Retina (tissue), 1 donor: ENCODE measurements around the gene CSF2.

Experiments used
- DNase-seq: peaks from one replicate; pipeline ENCODE4 v3.0.0-alpha.2; 2016

CSF2 gene

DNA sequence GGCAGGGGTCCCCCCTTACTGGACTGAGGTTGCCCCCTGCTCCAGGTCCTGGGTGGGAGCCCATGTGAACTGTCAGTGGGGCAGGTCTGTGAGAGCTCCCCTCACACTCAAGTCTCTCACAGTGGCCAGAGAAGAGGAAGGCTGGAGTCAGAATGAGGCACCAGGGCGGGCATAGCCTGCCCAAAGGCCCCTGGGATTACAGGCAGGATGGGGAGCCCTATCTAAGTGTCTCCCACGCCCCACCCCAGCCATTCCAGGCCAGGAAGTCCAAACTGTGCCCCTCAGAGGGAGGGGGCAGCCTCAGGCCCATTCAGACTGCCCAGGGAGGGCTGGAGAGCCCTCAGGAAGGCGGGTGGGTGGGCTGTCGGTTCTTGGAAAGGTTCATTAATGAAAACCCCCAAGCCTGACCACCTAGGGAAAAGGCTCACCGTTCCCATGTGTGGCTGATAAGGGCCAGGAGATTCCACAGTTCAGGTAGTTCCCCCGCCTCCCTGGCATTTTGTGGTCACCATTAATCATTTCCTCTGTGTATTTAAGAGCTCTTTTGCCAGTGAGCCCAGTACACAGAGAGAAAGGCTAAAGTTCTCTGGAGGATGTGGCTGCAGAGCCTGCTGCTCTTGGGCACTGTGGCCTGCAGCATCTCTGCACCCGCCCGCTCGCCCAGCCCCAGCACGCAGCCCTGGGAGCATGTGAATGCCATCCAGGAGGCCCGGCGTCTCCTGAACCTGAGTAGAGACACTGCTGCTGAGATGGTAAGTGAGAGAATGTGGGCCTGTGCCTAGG is at the start of gene CSF2:
Gene CSF2, plus strand, starts transcription at position 559 of the 783 bp plus-strand sequence. Its CDS starts 35 bp downstream, at position 594.
- no peak for DNase-seq

DNA sequence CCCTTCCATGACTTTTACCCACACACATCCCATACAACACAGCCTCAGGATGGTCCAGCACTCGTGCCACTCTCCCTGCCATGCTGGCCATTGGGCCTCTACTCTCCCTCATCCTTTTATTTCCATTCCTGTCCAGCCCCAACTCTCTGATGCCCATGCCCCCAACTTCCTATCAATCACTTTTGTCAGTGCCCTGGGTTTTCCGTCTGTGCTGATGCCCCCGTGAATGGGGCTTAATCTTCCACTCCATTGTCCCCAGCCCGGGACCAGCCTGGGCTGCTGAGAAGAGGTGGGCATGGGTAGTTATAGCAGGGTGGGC is 49.5 kb upstream of the CSF2 start:
- no peak for DNase-seq

DNA sequence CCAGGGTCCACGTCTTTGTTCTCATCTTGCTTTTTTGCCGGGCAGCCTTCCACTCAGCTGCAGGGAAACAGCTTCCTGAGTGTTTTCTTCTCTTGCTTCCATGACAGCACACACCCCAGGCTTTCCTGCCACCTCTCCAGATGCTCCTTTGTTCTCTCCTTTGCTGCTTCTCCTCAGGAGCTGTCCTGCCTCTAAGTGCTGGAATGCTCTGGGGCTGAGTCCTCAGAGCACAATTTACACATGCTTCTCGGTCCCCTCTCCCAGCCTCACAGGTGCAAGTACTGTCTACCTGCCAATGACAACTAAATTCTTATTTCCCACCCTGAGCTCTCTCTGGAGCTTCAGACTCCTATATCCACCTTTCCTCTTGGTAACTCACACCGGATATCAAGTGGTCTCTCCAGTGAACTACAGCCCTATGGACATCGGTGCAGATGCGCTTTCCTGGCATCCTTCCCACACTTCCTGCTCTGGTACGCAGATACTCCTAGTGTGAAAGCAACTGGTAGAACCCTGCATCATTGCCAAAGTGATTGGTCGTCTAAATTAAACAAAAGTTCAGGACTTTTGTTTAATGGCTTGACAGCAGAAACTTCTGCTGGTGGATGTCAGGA is 48.7 kb upstream of the CSF2 start:
- DNase-seq, result no peak

DNA sequence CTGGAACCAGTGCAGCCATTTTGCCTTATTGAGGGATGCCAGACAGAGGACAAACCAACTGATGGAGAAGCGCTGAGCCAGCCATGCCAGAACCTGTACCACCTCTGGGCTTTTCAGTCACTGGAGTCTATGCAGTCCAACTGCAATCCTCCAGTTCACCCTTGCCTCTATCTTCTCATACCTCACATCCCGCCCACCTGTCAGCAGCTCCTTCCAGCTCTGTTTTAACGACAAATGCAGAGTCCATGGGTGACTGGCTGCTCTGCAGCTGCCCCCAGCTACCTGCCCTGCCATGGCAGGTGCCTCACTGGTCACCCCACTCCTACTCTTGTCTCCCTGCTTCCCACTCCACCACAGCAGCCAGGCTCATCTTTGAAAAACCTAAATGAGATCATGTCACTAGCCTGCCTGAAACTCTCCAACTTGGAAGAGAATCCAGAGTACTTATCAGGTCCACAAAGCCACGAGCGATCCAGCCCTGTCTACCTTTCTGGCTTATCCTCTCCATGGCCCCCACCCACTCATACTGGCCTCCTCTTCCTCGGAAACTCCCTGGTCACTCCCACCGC is 48.1 kb upstream of the CSF2 start:
- no peak for DNase-seq

DNA sequence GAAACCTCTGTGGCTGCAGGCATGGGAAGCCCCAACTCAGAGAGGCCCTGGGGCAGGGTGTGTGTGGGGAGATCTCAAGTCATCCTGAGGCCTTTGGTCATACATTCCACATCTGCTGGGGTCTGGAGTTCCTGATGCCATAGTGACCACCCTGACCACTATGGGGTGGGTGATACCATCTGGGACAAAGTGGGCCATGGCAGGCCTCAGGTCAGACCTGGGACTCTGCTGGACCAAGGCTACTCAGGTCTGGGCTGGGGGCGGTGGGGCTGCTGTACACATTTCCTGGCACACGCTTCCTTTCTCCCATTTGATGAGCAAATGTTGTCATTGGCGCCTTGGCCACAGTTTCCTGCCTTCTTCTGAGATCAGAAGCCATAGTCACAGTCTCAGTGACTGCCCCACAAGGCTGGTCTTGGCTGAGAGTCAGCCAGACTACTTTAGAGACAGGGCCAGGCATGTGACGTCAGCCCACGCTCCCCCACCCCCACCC is 47.0 kb upstream of the CSF2 start:
- DNase-seq, result no peak

DNA sequence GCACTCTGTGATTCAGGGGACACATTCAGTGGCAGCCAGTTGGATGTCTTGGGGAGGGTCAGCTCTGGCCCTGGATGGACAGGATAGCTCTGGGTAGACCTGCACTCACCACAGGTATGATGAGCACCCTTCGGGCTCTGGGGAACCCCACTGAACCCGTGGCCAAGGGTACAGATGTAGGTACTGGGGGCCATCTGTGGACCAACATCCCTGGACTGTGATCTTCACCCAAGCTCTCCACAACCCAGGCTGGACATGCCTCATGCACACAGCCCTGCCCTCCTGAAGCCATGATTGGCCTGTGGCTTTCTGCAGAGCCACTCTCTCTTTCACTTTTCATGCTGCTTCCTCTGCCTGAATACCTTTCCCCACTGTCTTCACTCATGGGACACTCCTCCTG is 46.6 kb upstream of the CSF2 start:
- DNase-seq, result no peak

DNA sequence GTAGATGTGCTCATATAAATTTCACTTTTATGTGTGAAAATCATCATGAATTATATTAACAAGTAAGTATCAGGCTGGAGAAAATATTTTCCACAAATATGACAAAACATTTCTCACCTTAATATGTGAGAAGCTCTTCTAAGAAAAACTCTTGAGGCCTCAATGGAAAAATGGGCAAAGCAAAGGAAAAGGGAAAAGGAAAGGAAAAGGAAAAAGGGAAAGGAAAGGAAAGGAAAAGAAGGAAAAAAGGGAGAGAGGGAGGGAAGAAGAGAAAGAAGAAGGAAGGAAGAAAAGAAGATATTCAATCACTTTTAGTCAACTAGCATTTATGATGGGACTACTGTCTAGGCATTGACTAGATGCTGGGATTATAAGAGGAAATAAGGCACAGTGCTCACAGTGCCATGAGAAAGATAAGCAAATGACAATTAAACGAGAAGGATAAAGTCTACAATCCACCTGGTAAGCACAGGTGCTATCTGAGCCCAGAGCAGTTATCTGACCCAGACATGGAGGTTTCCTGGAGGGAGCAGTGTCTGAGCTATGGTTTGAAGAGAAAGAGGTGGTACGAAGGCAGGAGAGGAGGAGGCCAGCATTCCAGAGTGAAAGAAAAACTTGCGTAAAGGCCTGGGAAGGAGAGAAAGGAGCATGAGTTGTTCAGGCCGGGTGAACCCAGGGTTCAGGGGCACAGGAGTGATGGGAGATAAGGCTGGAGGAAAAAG is 43.8 kb upstream of the CSF2 start:
- DNase-seq, result no peak

DNA sequence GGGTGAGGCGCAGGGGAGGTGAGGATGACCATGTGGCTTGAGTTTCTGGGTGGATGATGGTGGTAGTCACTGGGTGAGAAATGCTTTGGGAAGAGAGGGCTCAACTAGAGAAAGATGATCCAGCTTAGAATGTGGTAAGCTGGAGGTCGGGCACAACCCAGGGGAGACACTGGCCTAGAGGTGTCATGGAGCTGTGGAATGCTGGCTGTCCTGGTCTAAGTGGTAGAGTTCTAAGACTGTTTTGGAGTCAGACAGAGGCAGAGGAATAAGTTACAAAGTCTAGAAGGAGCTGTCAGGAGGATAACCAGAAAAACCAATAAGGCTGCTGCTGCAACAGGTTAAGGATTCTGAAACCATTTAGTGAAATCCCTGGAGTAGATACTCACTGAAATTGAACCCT is 43.0 kb upstream of the CSF2 start:
- no peak for DNase-seq

DNA sequence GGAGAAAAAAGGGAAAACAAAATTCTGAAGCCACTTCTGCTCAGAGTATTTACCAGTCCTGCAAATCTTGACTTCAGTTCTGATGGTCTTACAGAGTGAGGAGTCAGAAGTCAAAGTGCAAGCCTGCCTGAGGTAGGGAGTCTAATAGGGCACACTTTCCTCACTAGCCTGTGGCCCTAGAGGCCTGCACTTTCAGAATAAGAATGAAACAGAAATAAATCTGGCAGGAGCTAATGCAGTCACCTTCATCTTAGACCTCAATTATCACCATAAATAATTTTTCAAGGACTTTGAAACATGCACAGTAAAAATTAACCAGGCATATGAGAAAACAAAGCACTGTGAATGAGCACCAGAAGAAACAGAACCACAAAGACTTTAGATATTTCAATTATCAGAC is 41.4 kb upstream of the CSF2 start:
- DNase-seq, result no peak

DNA sequence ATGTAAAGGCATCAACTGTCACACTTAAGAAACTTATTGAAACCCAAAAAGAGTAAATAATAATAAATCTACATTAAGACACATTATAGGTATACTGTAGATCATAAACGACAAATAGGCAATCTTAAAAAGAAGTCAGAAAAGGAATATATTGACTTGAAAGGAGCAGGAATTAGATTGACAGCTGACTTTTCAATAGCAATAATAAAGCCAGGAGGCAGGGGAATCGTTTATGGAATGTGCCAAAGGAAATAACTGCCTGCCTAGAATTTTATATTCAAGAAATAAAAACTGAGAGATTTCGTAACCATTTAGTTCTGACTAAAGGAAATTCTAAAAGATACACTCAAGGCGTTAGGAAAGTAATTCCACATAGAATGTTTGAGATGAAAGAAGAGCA is 40.5 kb upstream of the CSF2 start:
- no peak for DNase-seq

DNA sequence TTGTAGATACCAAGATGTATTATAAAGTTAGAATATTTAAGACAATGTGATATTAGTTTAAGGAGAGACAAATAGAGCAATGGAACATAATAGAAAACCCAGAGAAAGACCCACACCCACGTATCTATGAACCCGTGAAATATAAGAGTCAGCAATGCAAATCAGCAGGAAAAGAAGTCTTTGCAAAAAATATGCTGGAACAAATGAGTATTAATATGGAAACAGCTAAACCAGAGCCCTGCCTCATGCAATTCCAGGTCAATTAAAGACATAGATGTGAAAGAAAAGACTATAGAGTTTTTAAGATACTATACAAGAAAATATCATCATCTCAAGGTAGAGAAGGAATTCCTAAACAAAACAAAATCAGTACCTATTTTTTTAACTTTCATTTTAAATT is 36.2 kb upstream of the CSF2 start:
- DNase-seq, result no peak

DNA sequence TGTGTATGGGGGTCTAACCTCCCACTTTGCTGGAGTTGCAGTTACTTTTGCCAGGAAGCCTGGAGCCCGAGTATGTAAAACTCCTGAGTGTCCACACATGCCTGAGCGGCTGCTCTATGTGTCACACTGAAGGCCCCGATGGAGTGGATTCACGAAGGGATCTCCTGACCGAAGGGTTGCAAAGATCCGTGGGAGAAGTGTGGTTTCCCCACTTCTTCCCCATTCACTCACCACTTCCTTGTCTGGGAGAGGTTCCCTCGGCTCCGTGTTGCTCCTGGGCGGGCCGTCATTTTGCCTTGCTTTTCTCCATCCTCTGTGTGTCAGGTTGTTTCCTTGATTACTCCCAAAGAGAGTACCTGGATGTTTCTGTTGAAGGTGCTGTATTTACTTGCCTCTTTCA is 29.4 kb upstream of the CSF2 start:
- no peak for DNase-seq

DNA sequence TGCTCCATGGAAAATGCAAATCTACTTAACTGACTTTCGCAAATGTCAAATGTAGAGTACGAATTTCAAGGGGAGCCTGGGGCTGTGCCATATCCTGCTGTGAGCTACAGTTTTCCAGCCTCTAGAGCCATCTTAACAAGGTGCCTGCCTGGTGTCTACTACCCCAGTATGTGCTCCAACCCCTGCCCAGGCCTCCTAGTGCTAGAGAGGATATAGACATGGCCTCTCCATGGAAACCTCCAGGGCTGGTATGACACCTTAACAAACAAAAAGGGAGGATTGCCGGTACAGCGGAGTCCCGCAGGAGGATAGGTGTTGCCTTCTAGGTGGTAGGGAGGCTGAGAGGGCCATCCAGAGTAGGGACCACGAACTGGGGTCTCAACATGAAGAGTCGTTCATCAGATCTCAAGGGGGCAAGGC is 26.7 kb upstream of the CSF2 start:
- no peak for DNase-seq

DNA sequence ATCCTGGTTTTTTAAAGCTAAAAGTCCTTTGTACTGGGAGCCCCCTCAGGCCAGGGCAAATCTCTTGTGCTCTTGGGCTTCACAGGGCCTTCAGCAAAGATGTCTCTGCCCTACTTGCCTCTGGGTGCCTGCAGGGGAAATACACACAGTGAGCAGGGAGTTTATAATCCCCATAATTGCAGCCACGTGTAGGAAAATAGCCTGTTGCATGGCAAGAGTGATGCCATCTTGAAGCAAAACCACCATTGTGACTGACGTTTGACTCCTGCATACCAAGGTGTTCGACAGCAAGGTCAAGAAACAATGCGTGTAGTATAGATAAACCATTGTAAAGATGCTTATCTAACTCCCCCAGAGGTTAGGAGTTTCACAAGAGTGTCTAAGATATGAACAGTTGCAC is 24.5 kb upstream of the CSF2 start:
- DNase-seq, result no peak

DNA sequence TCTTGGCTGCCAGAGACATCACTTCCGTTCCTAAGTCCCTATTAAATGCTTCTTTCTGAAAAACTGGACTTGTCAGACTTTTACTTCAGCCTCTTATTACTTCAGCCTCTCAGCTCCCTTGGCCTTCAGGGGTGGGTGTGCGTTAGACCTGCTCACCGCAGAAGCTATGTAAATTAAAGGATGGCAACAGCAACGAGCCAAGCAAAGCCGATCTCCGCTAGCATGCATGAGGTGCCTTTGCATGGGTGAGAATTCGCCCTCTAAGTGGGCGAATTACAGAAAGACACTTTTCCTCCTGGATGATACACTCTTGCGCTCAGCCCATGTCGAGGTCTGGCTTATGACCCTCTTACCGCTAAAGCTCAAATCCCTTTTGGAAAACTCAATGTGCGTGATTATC is 24.0 kb upstream of the CSF2 start:
- DNase-seq, result no peak

DNA sequence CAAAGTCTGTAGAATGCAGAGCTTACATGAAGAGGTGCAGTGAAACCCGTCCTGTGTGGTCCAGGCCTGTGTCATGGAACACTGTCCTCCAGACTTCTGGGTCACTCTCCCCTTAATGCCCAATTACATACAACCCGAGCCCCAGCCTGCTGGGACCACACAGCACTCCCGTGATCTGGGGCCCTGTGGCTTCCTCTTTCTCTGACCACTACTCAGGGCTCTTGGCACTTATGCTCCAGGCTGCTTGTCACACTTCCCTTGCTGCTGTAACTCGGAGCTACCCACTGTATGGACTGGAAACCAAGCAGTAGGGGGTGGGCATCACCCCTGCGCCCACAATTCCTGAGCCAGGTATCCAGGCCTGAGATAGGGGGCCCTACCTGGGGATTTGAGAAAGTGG is 23.5 kb upstream of the CSF2 start:
- DNase-seq, result no peak

DNA sequence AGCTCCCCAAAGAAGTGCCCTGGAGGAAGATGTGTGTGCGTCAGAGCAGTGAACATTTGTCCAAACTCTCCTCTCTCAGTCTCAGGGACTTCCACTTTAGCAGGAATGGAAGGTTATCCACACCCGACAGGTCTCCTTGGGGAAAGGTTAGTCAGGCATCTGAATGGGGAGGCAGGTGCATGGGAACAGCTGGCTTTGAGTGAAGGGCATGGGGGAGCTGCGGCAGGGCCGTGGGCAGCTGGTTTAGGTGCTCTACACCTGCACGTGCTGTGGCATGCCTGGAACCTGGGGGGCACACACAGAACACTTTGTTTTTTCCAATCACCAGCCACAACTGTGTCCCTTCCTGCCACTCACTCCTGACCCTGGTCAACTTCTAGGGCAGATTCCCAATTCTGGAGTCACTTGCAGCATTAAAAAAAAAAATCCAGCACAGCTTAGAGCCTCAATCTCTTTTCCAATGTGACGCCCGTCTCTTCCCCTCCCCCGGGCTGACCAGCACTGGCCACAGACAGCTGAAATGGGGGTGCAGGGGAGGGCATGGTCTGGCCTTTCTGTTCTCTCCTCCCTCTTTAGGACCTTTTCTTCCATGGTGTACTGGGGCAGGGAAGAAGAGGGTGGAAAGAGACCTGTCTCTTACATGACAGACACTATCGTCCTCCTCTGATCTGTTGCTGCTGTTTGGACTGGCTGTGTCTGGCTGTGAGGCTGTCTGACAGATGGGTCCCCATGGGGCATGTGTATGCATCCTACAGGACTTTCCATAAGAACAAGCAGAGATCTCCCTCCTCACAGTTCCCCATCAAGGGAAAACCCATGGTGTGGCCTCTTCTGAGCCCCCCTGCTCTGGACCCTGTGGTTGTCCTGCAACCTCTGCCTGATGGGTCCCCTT is 22.7 kb upstream of the CSF2 start:
- DNase-seq, result no peak

DNA sequence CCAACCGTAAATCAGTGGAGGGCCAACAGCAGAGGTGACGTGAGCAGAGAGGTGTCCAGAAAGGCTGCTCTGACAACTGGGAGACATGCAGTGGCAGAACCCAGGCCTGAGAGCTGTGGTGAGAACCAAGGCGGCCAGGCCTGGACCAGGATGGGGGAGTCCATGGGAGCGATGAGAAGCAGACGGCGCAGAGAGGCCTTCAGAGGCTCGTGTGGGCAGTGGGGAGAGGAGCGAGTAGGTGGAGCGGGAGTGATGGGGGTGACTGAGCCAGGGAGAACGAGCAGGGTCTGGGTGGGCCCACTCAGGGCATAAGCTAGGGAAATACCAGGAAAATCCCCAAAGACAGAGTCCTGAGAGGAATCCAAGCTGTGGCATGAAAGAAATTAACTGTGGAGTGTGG is 21.1 kb upstream of the CSF2 start:
- no peak for DNase-seq

DNA sequence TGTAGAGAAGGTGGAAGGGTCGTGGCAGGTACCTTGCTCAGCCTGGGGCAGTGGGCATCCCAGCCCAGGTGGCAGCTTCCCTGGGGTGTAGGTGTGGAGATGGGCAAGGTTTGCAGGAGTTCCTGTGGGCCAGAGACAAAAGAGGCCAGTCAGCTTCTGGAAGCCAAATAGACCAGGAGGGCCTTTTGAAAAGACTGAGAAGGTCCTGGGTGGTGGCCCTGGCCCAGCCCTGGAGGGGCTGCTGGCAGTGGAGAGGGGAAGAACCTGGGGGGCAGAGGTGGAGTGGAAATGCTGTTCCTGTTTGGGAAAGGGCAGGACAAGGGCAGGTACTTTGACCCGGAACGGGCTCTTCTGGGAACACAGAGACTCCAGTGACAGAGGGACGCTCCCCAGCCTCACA is 20.1 kb upstream of the CSF2 start:
- no peak for DNase-seq

DNA sequence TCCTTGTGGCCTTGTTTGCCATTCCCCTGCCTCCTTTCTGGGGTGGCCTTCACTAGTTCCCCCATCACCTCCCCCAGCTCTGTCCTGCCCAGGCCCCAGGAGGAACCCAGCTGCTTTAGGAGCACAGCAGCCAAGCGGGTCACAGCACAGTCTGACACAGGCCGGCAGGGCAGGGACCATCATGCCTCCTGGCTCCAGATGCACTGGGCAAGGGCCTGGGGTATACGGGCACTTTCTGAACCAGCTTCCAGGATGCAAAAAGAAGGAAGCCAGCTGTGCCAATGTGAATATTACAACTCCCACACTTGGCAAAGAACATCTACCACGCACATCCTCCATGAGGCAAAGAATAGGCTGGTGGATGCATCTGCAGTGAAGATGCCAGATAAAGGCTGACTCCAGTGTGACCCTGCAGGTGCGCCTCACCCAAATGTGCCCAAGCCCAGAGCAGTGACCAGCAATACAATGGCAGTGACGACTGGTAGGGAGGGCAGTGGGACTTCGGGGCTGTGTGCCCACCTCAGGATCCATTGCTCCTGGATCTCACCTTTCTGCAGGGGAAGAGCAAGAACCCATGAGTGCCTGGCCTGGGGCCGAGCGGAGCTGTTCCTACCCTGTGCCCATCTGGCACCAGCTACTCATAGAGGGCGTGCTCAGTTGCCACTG is 19.4 kb upstream of the CSF2 start:
- no peak for DNase-seq

DNA sequence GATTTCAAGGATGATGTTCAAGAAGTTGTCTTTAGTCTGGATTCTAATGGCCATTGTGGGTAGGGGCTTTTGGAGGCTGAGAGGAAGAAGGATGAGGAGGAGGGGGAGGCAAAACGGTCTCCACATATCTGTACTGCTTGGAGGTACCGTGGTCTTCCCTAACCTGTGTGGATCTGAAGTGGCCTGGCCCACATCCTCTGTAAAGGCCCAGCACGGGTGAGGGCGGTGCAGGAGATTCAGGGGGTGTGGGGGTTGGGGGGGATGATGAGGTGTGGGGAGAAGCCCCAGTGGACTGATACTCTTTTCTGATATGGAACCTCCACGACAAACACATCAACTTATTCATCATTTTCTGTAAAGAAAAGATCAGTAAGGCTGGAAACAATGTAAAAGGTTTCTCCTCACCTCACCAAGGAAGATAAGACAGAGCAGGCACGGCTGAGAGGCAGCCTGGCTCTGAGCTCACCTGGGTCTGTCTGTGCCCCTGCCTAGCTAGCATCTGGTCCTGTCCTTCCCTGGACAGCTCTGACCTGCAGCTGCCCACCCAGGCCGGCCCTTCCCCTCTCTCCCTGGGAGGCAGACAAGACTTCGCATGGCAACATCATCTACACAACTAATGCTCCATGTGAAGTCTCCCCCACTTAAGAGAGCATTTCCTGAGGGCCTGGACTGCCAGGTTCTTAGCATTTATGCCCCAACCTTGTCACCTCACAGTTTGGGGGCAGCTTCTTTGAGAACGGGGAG is 18.7 kb upstream of the CSF2 start:
- no peak for DNase-seq

DNA sequence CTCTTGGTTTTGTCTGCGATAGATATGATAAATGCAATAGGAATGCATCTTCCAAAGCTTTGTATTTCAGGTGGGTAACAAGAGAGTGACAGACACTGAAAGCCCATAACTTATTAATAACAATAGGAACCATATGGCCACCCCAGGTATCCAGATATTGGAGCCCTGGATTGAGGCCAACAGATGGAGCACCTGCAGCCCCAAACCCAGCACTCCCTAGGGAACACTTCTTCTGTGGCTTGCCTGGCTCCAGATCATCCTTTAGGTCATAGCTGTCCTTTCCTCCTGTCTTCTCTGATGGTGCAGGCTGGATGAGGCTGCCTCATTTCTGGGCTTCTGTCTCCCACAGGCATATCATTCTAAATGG is 18.2 kb upstream of the CSF2 start:
- no peak for DNase-seq
